ENCODE results near the gene NMUR1. TPM values are rescaled to one million over a fixed set of nuclear protein-coding genes. Genes with fewer than 3 reads are reported as not detected.

Gene NMUR1
- total RNA-seq, 4 donors from 2014 or later, result 0.07 TPM; not detected in 3

DNA sequence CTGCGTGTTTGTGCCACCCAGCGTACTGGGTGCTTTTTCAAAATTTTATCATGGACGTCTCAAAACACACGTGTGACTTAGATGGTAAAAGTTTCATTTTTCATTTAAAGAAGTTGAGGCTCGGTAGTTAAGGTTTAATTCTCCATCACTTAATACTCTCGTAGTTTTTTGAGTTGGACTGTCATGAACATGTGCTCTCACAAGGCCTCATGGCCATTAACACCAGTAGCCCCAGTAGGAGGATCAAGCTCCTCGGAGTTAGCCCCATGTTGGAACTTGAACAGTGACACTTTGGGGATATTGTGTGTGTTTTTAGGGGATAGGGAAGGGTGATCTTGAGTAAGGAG lies 15.3 kb downstream of the NMUR1 start:
- TF ChIP-seq, protein P1, sequence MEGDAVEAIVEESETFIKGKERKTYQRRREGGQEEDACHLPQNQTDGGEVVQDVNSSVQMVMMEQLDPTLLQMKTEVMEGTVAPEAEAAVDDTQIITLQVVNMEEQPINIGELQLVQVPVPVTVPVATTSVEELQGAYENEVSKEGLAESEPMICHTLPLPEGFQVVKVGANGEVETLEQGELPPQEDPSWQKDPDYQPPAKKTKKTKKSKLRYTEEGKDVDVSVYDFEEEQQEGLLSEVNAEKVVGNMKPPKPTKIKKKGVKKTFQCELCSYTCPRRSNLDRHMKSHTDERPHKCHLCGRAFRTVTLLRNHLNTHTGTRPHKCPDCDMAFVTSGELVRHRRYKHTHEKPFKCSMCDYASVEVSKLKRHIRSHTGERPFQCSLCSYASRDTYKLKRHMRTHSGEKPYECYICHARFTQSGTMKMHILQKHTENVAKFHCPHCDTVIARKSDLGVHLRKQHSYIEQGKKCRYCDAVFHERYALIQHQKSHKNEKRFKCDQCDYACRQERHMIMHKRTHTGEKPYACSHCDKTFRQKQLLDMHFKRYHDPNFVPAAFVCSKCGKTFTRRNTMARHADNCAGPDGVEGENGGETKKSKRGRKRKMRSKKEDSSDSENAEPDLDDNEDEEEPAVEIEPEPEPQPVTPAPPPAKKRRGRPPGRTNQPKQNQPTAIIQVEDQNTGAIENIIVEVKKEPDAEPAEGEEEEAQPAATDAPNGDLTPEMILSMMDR (IDR thresholded peaks at IDR 0.05 in 4 of 5, conservative IDR thresholded peaks at IDR 0.05 in 1 of 5), result no peak
- TF ChIP-seq POLR2A (IDR thresholded peaks at IDR 0.05), result no peak
- H3K4me3 ChIP-seq, result peak overlapping the region; percentile 75 to 97 (median 89)
- no peak for DNase-seq
- H3K4me1 ChIP-seq, result peaks cover 6 to 21% of the 10 kb centered on the region in 2 donors
- intact Hi-C loops (cut with DNase I; ENCODE audit: low total_unique reads), result loop anchor here (1.0 to 5.0 kb wide), 4 partner anchors 42 to 192 kb away; partner anchors contain the start of gene NCL
- H3K27me3 ChIP-seq, result no peaks in the 10 kb centered on the region
- no peaks in the 10 kb centered on the region for H3K36me3 ChIP-seq
- peak overlapping the region; percentile 92 to 99 (median 96) for H3K27ac ChIP-seq
- H3K9me3 ChIP-seq, result no peaks in the 10 kb centered on the region
- peak; percentile 18 to 19 for ATAC-seq
- in situ Hi-C loops (cut with MboI; ENCODE audit: low sequenced_read_pairs in 4 of 4), result loop anchor here in 1 of 4 donors (10.0 kb wide), 1 partner anchor 90 kb away; no protein-coding TSS in a partner anchor

GRCh38 chr2:231514225-231514950 lies 15.9 kb downstream of the NMUR1 start:
- TF ChIP-seq, protein P1 (IDR thresholded peaks at IDR 0.05 in 4 of 5, conservative IDR thresholded peaks at IDR 0.05 in 1 of 5), result no peak
- peak; percentile 90 to 91 for TF ChIP-seq POLR2A (IDR thresholded peaks at IDR 0.05)
- no peaks in the 10 kb centered on the region for H3K36me3 ChIP-seq
- DNase-seq, result peak; percentile 98 to 99
- peak overlapping the region; percentile 92 to 99 (median 96) for H3K27ac ChIP-seq
- ATAC-seq, result peak; percentile 93 to 95
- H3K4me3 ChIP-seq, result peak overlapping the region; percentile 75 to 97 (median 89)
- no peaks in the 10 kb centered on the region for H3K9me3 ChIP-seq
- intact Hi-C loops (cut with DNase I; ENCODE audit: low total_unique reads) (loop anchor here (1.0 to 2.0 kb wide), 3 partner anchors 50 to 192 kb away; partner anchors contain the start of gene NCL), in situ Hi-C loops (cut with MboI; ENCODE audit: low sequenced_read_pairs in 4 of 4) (loop anchor here in 1 of 4 donors (10.0 kb wide), 1 partner anchor 90 kb away; no protein-coding TSS in a partner anchor)
- peaks cover 6 to 21% of the 10 kb centered on the region in 2 donors for H3K4me1 ChIP-seq
- no peaks in the 10 kb centered on the region for H3K27me3 ChIP-seq

DNA sequence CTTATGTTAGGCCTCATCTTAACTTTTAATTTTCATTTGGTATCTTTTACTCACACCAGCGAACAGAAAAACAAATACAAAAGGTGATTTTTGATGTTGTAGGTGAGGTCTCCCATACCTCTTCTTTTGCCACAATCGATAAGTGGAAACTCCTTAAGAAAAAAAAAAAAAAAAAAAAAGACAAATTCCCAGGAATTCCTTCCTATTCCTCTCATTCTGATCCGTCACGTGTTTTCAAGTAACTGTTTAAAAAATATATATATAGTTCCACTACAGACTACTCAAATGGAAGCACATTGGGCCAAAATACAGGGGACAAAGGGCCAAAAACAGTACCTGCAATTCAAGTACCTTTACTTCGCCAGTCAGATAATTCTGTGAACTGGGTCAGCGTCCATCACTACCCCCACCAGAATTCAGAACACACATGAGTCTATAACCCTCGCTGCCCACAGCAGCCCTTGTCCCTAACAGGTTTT lies 16.5 kb downstream of the NMUR1 start:
- in situ Hi-C loops (cut with MboI; ENCODE audit: low sequenced_read_pairs in 4 of 4) (loop anchor here in 1 of 4 donors (10.0 kb wide), 1 partner anchor 91 kb away; no protein-coding TSS in a partner anchor), intact Hi-C loops (cut with DNase I; ENCODE audit: low total_unique reads) (loop anchor here (1.0 to 2.0 kb wide), 3 partner anchors 49 to 193 kb away; partner anchors contain the start of gene NCL)
- TF ChIP-seq, protein P1 (IDR thresholded peaks at IDR 0.05 in 4 of 5, conservative IDR thresholded peaks at IDR 0.05 in 1 of 5), result no peak
- no peak for TF ChIP-seq POLR2A (IDR thresholded peaks at IDR 0.05)
- DNase-seq (no peak), ATAC-seq (no peak)
- Histone ChIP-seq H3K36me3 (no peaks in the 10 kb centered on the region), H3K27me3 (no peaks in the 10 kb centered on the region), H3K27ac (peak overlapping the region; percentile 92 to 99 (median 96)), H3K4me3 (peak overlapping the region; percentile 68 to 97 (median 84)), H3K4me1 (peaks cover 6 to 21% of the 10 kb centered on the region in 2 donors), H3K9me3 (no peaks in the 10 kb centered on the region)

- Histone ChIP-seq H3K9me3 (no peaks in the 10 kb centered on the region), H3K4me3 (no peak overlapping the region), H3K27me3 (no peaks in the 10 kb centered on the region), H3K27ac (peak overlapping the region; percentile 92 to 99 (median 96)), H3K4me1 (peaks cover 6 to 21% of the 10 kb centered on the region in 2 donors), H3K36me3 (no peaks in the 10 kb centered on the region)
- ATAC-seq (no peak), DNase-seq (no peak)
- intact Hi-C loops (cut with DNase I; ENCODE audit: low total_unique reads) (no loop called here), in situ Hi-C loops (cut with MboI; ENCODE audit: low sequenced_read_pairs in 4 of 4) (loop anchor here in 1 of 4 donors (10.0 kb wide), 1 partner anchor 93 kb away; no protein-coding TSS in a partner anchor)
- TF ChIP-seq POLR2A (IDR thresholded peaks at IDR 0.05), result no peak
- TF ChIP-seq, protein P1 (IDR thresholded peaks at IDR 0.05 in 4 of 5, conservative IDR thresholded peaks at IDR 0.05 in 1 of 5), result no peak
Measured at GRCh38 chr2:231512222-231512621, 18.0 kb downstream of the NMUR1 start.
